Right lobe of liver (tissue), 4 donors: ENCODE data around the gene COL16A1.

Experiments used
- POLR2A ChIP-seq: fragments of 450-650 bp; IDR thresholded peaks from one replicate; pipeline ENCODE4 v1.6.1; 2017; ENCODE audit warnings: antibody characterized with exemption, mild to moderate bottlenecking
- TF ChIP-seq, protein P1 (sequence below), 4 donors: fragments of 200-600 bp in 3 of 4; fragments of 450-650 bp in 1 of 4; IDR thresholded peaks; one replicate each; pipeline versions ENCODE4 v1.5.1 to v1.8.0; 2016 to 2022; ENCODE audit warnings: antibody characterized with exemption in 4 of 4, mild to moderate bottlenecking in 2 of 4
- donor health status: DM: no; HTN: no; CAD: no.
- donor health status: DM: no; HTN: no; CAD: no.
- donor health status: DM: no; HTN: yes; CAD: no.

DNA sequence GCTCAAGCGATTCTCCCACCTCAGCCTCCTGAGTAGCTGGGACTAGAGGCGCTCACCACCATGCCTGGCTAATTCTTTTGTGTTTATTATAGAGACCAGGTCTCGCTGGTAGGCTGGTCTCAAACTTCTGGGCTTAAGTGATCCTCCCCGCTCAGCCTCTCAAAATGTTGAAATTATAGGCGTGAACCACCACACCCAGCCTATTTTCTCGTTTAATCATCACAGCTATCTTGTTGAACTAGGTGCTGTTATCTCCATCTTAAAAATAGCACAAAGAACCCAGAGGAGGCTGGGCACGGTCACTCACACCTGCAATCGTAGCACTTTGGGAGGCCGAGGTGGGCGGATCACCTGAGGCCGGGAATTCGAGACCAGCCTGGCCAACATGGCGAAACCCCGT, 28.1 kb downstream of the COL16A1 start:
- TF ChIP-seq, protein P1, sequence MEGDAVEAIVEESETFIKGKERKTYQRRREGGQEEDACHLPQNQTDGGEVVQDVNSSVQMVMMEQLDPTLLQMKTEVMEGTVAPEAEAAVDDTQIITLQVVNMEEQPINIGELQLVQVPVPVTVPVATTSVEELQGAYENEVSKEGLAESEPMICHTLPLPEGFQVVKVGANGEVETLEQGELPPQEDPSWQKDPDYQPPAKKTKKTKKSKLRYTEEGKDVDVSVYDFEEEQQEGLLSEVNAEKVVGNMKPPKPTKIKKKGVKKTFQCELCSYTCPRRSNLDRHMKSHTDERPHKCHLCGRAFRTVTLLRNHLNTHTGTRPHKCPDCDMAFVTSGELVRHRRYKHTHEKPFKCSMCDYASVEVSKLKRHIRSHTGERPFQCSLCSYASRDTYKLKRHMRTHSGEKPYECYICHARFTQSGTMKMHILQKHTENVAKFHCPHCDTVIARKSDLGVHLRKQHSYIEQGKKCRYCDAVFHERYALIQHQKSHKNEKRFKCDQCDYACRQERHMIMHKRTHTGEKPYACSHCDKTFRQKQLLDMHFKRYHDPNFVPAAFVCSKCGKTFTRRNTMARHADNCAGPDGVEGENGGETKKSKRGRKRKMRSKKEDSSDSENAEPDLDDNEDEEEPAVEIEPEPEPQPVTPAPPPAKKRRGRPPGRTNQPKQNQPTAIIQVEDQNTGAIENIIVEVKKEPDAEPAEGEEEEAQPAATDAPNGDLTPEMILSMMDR (IDR thresholded peaks at IDR 0.05), result no peak
- TF ChIP-seq POLR2A, result no peak
